ENCODE results near the gene VSIG2.

VSIG2 gene

DNA sequence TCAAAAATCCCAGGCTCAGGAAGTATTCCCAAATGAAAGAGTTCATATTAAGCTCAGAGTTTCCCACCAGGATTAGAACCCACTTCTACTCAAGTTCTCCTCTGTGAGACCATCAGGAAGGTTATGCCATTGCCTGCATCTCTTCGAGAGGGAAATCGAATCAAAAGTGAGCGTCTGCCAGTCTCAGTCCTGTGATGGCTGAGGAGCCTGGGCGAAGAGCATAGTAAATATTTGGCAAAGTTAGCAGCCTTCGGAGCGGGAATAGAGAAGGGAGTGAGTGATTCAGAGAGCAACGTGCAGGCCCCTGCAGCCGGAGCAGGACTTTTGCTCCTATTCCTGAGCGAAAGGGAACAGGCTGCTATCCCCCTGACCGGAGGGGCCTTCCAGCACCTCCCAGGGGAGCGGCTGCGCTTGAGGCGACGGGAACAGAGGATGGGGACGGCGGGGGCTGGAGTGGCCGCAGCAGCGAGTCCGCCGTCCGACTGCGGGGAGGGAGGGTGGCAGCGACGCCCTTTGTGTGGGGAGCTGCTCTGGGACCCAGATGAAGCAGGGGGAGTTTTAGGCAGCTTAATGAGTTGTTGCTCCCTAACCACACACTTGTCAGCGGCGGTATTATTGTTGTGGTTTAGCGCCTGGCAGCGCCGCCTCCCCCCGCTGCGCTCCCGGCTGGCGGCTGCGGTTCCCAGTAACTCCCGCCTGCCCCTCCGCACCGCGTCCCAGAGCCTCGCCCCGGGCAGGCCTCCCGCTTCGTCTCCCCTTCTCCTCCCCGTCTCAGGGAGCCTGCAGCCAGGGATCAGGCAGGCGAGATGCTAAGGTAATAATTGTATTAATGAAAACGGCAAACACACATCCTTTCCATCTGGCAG is 34.0 kb downstream of the VSIG2 start:
- H3K27me3 ChIP-seq (ENCODE audit: low read length) = no peaks in the 10 kb centered on the region
- H3K9ac ChIP-seq (ENCODE audit: low read length) = no peak overlapping the region
- H3F3A ChIP-seq (ENCODE audit: insufficient read depth) = no peaks in the 10 kb centered on the region
- H3K36me3 ChIP-seq (ENCODE audit: low read length) = no peaks in the 10 kb centered on the region
- H3K9me3 ChIP-seq (ENCODE audit: insufficient read depth, low read length) = no peaks in the 10 kb centered on the region
- H3K27ac ChIP-seq (ENCODE audit: low read depth, low read length) = no peak overlapping the region
- no peaks in the 10 kb centered on the region for H3K9me2 ChIP-seq (replicated peaks; ENCODE audit: insufficient read depth, low read length)
- no peak overlapping the region for H2AFZ ChIP-seq (ENCODE audit: low read depth, low read length, severe bottlenecking)
- no peaks in the 10 kb centered on the region for H3K79me2 ChIP-seq (ENCODE audit: insufficient read depth, low read length)
- H4K20me1 ChIP-seq (ENCODE audit: low read depth, low read length) = no peaks in the 10 kb centered on the region
- H3K4me2 ChIP-seq (ENCODE audit: low read depth, low read length, poor library complexity, severe bottlenecking) = no peak overlapping the region
- no peak for TF ChIP-seq EZH2phosphoT487 (conservative IDR thresholded peaks at IDR 0.05; ENCODE audit: low read length)
- TF ChIP-seq, protein P1, sequence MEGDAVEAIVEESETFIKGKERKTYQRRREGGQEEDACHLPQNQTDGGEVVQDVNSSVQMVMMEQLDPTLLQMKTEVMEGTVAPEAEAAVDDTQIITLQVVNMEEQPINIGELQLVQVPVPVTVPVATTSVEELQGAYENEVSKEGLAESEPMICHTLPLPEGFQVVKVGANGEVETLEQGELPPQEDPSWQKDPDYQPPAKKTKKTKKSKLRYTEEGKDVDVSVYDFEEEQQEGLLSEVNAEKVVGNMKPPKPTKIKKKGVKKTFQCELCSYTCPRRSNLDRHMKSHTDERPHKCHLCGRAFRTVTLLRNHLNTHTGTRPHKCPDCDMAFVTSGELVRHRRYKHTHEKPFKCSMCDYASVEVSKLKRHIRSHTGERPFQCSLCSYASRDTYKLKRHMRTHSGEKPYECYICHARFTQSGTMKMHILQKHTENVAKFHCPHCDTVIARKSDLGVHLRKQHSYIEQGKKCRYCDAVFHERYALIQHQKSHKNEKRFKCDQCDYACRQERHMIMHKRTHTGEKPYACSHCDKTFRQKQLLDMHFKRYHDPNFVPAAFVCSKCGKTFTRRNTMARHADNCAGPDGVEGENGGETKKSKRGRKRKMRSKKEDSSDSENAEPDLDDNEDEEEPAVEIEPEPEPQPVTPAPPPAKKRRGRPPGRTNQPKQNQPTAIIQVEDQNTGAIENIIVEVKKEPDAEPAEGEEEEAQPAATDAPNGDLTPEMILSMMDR (IDR thresholded peaks at IDR 0.05; ENCODE audit: insufficient read depth, low read length, poor library complexity, severe bottlenecking) = no peak
- no peak overlapping the region for H3K4me3 ChIP-seq (ENCODE audit: insufficient read depth, low read length, poor library complexity, severe bottlenecking)

DNA sequence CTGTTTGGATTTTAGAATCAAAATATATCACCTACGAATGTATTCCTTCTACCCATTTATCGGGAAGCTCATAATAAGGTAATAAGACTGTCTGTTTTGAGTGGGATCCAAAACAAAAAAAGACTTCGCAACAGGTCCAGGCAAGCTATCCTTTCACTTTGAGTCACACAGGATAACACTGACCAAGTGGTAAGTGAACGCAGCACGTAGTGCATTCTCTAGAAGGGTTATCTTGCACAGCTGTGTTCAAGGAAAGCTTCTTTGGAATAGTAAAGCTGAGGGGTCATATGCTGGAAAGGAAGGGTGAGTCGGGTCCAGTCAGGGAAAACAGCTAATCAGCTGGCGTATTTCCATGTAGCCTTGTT is 34.7 kb downstream of the VSIG2 start:
- Histone ChIP-seq H3K9ac (ENCODE audit: low read length) (no peak overlapping the region), H3K79me2 (ENCODE audit: insufficient read depth, low read length) (no peaks in the 10 kb centered on the region), H4K20me1 (ENCODE audit: low read depth, low read length) (no peaks in the 10 kb centered on the region), H2AFZ (ENCODE audit: low read depth, low read length, severe bottlenecking) (no peak overlapping the region), H3K36me3 (ENCODE audit: low read length) (no peaks in the 10 kb centered on the region), H3K9me3 (ENCODE audit: insufficient read depth, low read length) (no peaks in the 10 kb centered on the region), H3F3A (ENCODE audit: insufficient read depth) (no peaks in the 10 kb centered on the region), H3K27ac (ENCODE audit: low read depth, low read length) (no peak overlapping the region), H3K4me3 (ENCODE audit: insufficient read depth, low read length, poor library complexity, severe bottlenecking) (no peak overlapping the region), H3K27me3 (ENCODE audit: low read length) (no peaks in the 10 kb centered on the region), H3K9me2 (replicated peaks; ENCODE audit: insufficient read depth, low read length) (no peaks in the 10 kb centered on the region), H3K4me2 (ENCODE audit: low read depth, low read length, poor library complexity, severe bottlenecking) (no peak overlapping the region)
- no peak for TF ChIP-seq EZH2phosphoT487 (conservative IDR thresholded peaks at IDR 0.05; ENCODE audit: low read length)
- TF ChIP-seq, protein P1 (IDR thresholded peaks at IDR 0.05; ENCODE audit: insufficient read depth, low read length, poor library complexity, severe bottlenecking) = no peak

DNA sequence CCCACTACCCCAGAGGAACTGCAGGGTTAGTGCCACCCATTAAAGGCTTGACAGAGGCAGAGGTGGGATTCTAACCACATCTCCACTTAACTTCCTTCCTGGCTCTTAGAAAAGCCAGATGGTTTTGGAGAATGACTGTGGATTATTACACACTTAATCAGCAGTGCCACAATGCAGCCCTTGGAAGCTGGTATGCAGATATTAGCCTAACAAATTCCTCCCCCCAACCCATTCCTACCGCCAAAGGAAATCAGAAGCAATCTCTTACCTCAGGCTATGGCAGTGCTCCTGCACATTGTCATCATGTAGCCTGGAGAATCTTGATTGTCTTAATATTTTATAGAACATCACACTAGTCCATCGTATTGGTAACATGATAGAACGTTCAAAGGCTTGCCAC is 35.5 kb downstream of the VSIG2 start:
- Histone ChIP-seq H3K36me3 (ENCODE audit: low read length) (no peaks in the 10 kb centered on the region), H3K27me3 (ENCODE audit: low read length) (no peaks in the 10 kb centered on the region), H3K27ac (ENCODE audit: low read depth, low read length) (no peak overlapping the region), H3K79me2 (ENCODE audit: insufficient read depth, low read length) (no peaks in the 10 kb centered on the region), H3K9me3 (ENCODE audit: insufficient read depth, low read length) (no peaks in the 10 kb centered on the region), H4K20me1 (ENCODE audit: low read depth, low read length) (no peaks in the 10 kb centered on the region), H3K4me2 (ENCODE audit: low read depth, low read length, poor library complexity, severe bottlenecking) (no peak overlapping the region), H3F3A (ENCODE audit: insufficient read depth) (no peaks in the 10 kb centered on the region), H3K9ac (ENCODE audit: low read length) (no peak overlapping the region), H3K9me2 (replicated peaks; ENCODE audit: insufficient read depth, low read length) (no peaks in the 10 kb centered on the region), H3K4me3 (ENCODE audit: insufficient read depth, low read length, poor library complexity, severe bottlenecking) (no peak overlapping the region), H2AFZ (ENCODE audit: low read depth, low read length, severe bottlenecking) (no peak overlapping the region)
- TF ChIP-seq EZH2phosphoT487 (conservative IDR thresholded peaks at IDR 0.05; ENCODE audit: low read length) = no peak
- TF ChIP-seq, protein P1 (IDR thresholded peaks at IDR 0.05; ENCODE audit: insufficient read depth, low read length, poor library complexity, severe bottlenecking) = no peak
